SU-DHL-6 (cell line): Measurements from ENCODE around the gene HS6ST1.

Experiments used
- EZH2phosphoT487 ChIP-seq: fragments of 200-600 bp; sonication (generic), shearing (Covaris generic); conservative IDR thresholded peaks from 2 replicates; pipeline ENCODE4 v1.6.1; 2018; ENCODE audit warnings: mild to moderate bottlenecking, antibody characterized with exemption, low read length, moderate library complexity, mixed read lengths
- TF ChIP-seq, protein P1 (sequence below): fragments of 200-600 bp; sonication (generic); IDR thresholded peaks from one replicate; pipeline ENCODE4 v1.5.1; 2017; ENCODE audit warnings: antibody characterized with exemption, mild to moderate bottlenecking, low read length, moderate library complexity; ENCODE audit not compliant: insufficient read depth, poor library complexity, severe bottlenecking

- TF ChIP-seq, protein P1, sequence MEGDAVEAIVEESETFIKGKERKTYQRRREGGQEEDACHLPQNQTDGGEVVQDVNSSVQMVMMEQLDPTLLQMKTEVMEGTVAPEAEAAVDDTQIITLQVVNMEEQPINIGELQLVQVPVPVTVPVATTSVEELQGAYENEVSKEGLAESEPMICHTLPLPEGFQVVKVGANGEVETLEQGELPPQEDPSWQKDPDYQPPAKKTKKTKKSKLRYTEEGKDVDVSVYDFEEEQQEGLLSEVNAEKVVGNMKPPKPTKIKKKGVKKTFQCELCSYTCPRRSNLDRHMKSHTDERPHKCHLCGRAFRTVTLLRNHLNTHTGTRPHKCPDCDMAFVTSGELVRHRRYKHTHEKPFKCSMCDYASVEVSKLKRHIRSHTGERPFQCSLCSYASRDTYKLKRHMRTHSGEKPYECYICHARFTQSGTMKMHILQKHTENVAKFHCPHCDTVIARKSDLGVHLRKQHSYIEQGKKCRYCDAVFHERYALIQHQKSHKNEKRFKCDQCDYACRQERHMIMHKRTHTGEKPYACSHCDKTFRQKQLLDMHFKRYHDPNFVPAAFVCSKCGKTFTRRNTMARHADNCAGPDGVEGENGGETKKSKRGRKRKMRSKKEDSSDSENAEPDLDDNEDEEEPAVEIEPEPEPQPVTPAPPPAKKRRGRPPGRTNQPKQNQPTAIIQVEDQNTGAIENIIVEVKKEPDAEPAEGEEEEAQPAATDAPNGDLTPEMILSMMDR, result no peak
- TF ChIP-seq EZH2phosphoT487, result no peak
Measured at GRCh38 chr2:128263902-128264331, 54.8 kb downstream of the HS6ST1 start.
